T-cell (primary cell): ENCODE data around the gene MAP3K14. TPM values are rescaled to one million over a fixed set of nuclear protein-coding genes. Genes with fewer than 3 reads are reported as not detected.

Experiments used
- ATAC-seq, 4 experiments: fragments of 200-7000 bp in 3 of 4; fragments of 150-1000 bp in 1 of 4; cut with Tn5 transposase; replicated peaks in 1 of 4; 1 replicate in 3 of 4; 2 replicates in 1 of 4; pipeline ENCODE4 v1.10.0; 2021; ENCODE audit warnings: moderate library complexity in 3 of 4, mild to moderate bottlenecking in 2 of 4, moderate number of reproducible peaks in 1 of 4
- CTCF ChIA-PET, 2 donors: fragments of 300-600 bp; sonication (Branson Sonifier 250); formaldehyde crosslinking; loops; one replicate each; lab custom pipeline; 2022; ENCODE audit warnings: antibody characterized with exemption in 2 of 2; lab: Charles Lee
- POLR2A ChIA-PET, 2 donors: fragments of 300-600 bp; sonication (Branson Sonifier 250); formaldehyde crosslinking; loops; one replicate each; lab custom pipeline; 2022; ENCODE audit warnings: antibody characterized with exemption in 2 of 2; lab: Charles Lee
- DNase-seq, 35 experiments: peaks; one replicate each; pipeline versions ENCODE4 v3.0.0 to v3.0.0-alpha.2; 2013 to 2023
- H3K27ac ChIP-seq: one replicate; pipeline ENCODE4 v1.5.1; 2013; ENCODE audit warnings: low read length
- H3K27me3 ChIP-seq, 2 experiments: replicated peaks in 1 of 2; 1 replicate in 1 of 2; 2 replicates in 1 of 2; pipeline versions ENCODE4 v1.6.1 to v1.7.0; 2013; ENCODE audit warnings: low read length in 1 of 2, mixed read lengths in 1 of 2; ENCODE audit not compliant: control insufficient read depth in 2 of 2, insufficient read depth in 2 of 2; ENCODE audit errors: extremely low read depth in 1 of 2
- H3K36me3 ChIP-seq, 2 donors: 1 replicate in 1 of 2; 2 replicates in 1 of 2; pipeline versions ENCODE4 v1.6.1 to v1.7.0; 2013; ENCODE audit warnings: low read length in 1 of 2; ENCODE audit not compliant: control insufficient read depth in 2 of 2, insufficient read depth in 1 of 2; ENCODE audit errors: extremely low read depth in 1 of 2
- H3K4me1 ChIP-seq, 2 experiments: 1 replicate in 1 of 2; 2 replicates in 1 of 2; pipeline versions ENCODE4 v1.6.1 to v1.7.0; 2013; ENCODE audit warnings: low read length in 2 of 2, mixed read lengths in 1 of 2; ENCODE audit not compliant: insufficient read depth in 2 of 2, control insufficient read depth in 1 of 2; ENCODE audit errors: extremely low read depth in 1 of 2
- H3K4me3 ChIP-seq, 2 donors: 1 replicate in 1 of 2; 2 replicates in 1 of 2; pipeline versions ENCODE4 v1.5.1 to v1.7.0; 2013; ENCODE audit warnings: mild to moderate bottlenecking in 2 of 2, low read length in 1 of 2, moderate library complexity in 1 of 2; ENCODE audit not compliant: control insufficient read depth in 1 of 2; ENCODE audit errors: extremely low read depth in 1 of 2
- H3K9me3 ChIP-seq: 2 replicates; pipeline ENCODE4 v1.7.0; 2013
- H3K27ac Mint-ChIP-seq, 2 donors: one replicate each; pipeline ENCODE4 v1.8.0; 2020 to 2021; ENCODE audit warnings: mild to moderate bottlenecking in 2 of 2, mixed read lengths in 2 of 2
- H3K27me3 Mint-ChIP-seq, 2 donors: one replicate each; pipeline ENCODE4 v1.8.0; 2021 to 2022; ENCODE audit warnings: mixed read lengths in 2 of 2
- H3K36me3 Mint-ChIP-seq: one replicate; pipeline ENCODE4 v1.8.0; 2021; ENCODE audit warnings: mixed read lengths
- H3K4me1 Mint-ChIP-seq, 3 donors: one replicate each; pipeline ENCODE4 v1.8.0; 2020 to 2022; ENCODE audit warnings: mixed read lengths in 3 of 3, mild to moderate bottlenecking in 1 of 3
- H3K4me3 Mint-ChIP-seq, 3 donors: one replicate each; pipeline ENCODE4 v1.8.0; 2020 to 2022; ENCODE audit warnings: mild to moderate bottlenecking in 3 of 3, mixed read lengths in 3 of 3, moderate library complexity in 3 of 3
- H3K9me3 Mint-ChIP-seq, 3 donors: one replicate each; pipeline ENCODE4 v1.8.0; 2020 to 2022; ENCODE audit warnings: mixed read lengths in 3 of 3
- WGBS: methylation state at CpG from one replicate; pipeline ENCODE4 v1.1.5; 2013; ENCODE audit warnings: missing lambda C conversion rate; ENCODE audit not compliant: insufficient coverage; 5-methylcytosine and 5-hydroxymethylcytosine counted together
- total RNA-seq, 35 experiments: library from RNA in 6 of 35; stranded (reverse) in 6 of 35; fragments of 120-200 nt in 1 of 35; gene quantifications; one replicate each; pipeline versions ENCODE4 v1.2.1 to v1.2.4 and lab custom pipeline; 2013 to 2026

The MAP3K14 gene
- total RNA-seq, 5 donors from 2014 or later (not counting 1 experiment from before 2014, with no cell fraction given) = 34.4 to 49.8 (median 42.8) TPM

- peak in 1 of 4 experiments; percentile 22 for ATAC-seq
- H3K27me3 Mint-ChIP-seq = no peaks in the 10 kb centered on the region
- H3K27ac ChIP-seq = no peak overlapping the region
- peaks cover under 1 to 5% (median 4%) of the 10 kb centered on the region in 3 donors for H3K4me1 Mint-ChIP-seq
- H3K4me3 ChIP-seq = no peak overlapping the region
- H3K9me3 ChIP-seq = no peaks in the 10 kb centered on the region
- CTCF ChIA-PET = interaction anchor here (0.5 to 1.2 kb wide), 4 partner anchors 29 to 124 kb away, joined by 3 to 4 read pairs (median 4); partner anchors contain the start of gene MAP3K14 (in 1 of the 2)
- H3K36me3 Mint-ChIP-seq = peaks cover 30% of the 10 kb centered on the region
- H3K4me3 Mint-ChIP-seq = no peak overlapping the region
- DNase-seq = no peak
- POLR2A ChIA-PET = interaction anchor here in 1 of 2 donors (0.6 kb wide), 2 partner anchors 35 to 110 kb away, joined by 4 to 5 read pairs; no protein-coding TSS in a partner anchor
- H3K9me3 Mint-ChIP-seq = no peaks in the 10 kb centered on the region
- peaks cover 2 to 69% of the 10 kb centered on the region in 2 donors for H3K36me3 ChIP-seq
- no peaks in the 10 kb centered on the region for H3K27me3 ChIP-seq
- 69% methylated on average over 8 of the region's 21 CpGs for WGBS
- H3K4me1 ChIP-seq = peaks cover 0 to 10% of the 10 kb centered on the region in 2 experiments
- H3K27ac Mint-ChIP-seq = peak overlapping the region; percentile 48 to 52
Observed at GRCh38 chr17:45282683-45283644, 33.9 kb downstream of the MAP3K14 start.

- Histone ChIP-seq H3K9me3 (no peaks in the 10 kb centered on the region), H3K4me1 (peaks cover 0 to 15% of the 10 kb centered on the region in 2 experiments), H3K27me3 (no peaks in the 10 kb centered on the region), H3K36me3 (peaks cover 0 to 47% of the 10 kb centered on the region in 2 donors), H3K4me3 (no peak overlapping the region), H3K27ac (no peak overlapping the region)
- peak overlapping the region in 1 of 2 donors; percentile 44 for H3K27ac Mint-ChIP-seq
- DNase-seq (no peak), ATAC-seq (no peak)
- ChIA-PET POLR2A (no interaction called here), CTCF (no interaction called here)
- 100% methylated on average over 1 of the region's 3 CpGs for WGBS
- H3K4me3 Mint-ChIP-seq = no peak overlapping the region
- H3K9me3 Mint-ChIP-seq = no peaks in the 10 kb centered on the region
- H3K27me3 Mint-ChIP-seq = no peaks in the 10 kb centered on the region
- H3K36me3 Mint-ChIP-seq = peaks cover 20% of the 10 kb centered on the region
- peaks cover 9 to 13% (median 11%) of the 10 kb centered on the region in 3 donors for H3K4me1 Mint-ChIP-seq
Observed at GRCh38 chr17:45279898-45280297, 36.9 kb downstream of the MAP3K14 start.

GRCh38 chr17:45277992-45278391 lies 38.8 kb downstream of the MAP3K14 start:
- Mint-ChIP-seq H3K27me3 (no peaks in the 10 kb centered on the region), H3K4me1 (peaks cover 9 to 12% (median 11%) of the 10 kb centered on the region in 3 donors), H3K36me3 (peaks cover 19% of the 10 kb centered on the region), H3K4me3 (no peak overlapping the region), H3K9me3 (no peaks in the 10 kb centered on the region), H3K27ac (no peak overlapping the region)
- POLR2A ChIA-PET = interaction anchor here in 1 of 2 donors (0.6 kb wide), 1 partner anchor 19 kb away, joined by 3 read pairs; no protein-coding TSS in a partner anchor
- ATAC-seq (no peak), DNase-seq (no peak)
- Histone ChIP-seq H3K9me3 (no peaks in the 10 kb centered on the region), H3K4me3 (no peak overlapping the region), H3K36me3 (peaks cover 10 to 41% of the 10 kb centered on the region in 2 donors), H3K4me1 (peaks cover 0 to 10% of the 10 kb centered on the region in 2 experiments), H3K27me3 (no peaks in the 10 kb centered on the region), H3K27ac (no peak overlapping the region)
- 87% methylated on average over 3 of the region's 7 CpGs for WGBS
- CTCF ChIA-PET = interaction anchor here (0.5 to 5.2 kb wide), 11 partner anchors 18 to 109 kb away, joined by 3 to 57 read pairs (median 8); partner anchors contain the start of gene MAP3K14 (in 1 of the 2)

GRCh38 chr17:45277216-45277849 lies 39.5 kb downstream of the MAP3K14 start:
- H3K4me1 ChIP-seq = peaks cover 0 to 5% of the 10 kb centered on the region in 2 experiments
- ChIA-PET CTCF (interaction anchor here (0.6 to 5.2 kb wide), 18 partner anchors 12 to 1012 kb away, joined by 3 to 57 read pairs (median 4); partner anchors contain the start of genes ACBD4 (in 1 of the 2) and MAP3K14 (in 1 of the 2)), POLR2A (interaction anchor here in 1 of 2 donors (0.6 to 0.8 kb wide), 3 partner anchors 18 to 35 kb away, joined by 3 to 5 read pairs (median 3); no protein-coding TSS in a partner anchor)
- H3K36me3 ChIP-seq = peaks cover 11 to 39% of the 10 kb centered on the region in 2 donors
- Mint-ChIP-seq H3K9me3 (no peaks in the 10 kb centered on the region), H3K36me3 (peaks cover 22% of the 10 kb centered on the region), H3K27me3 (no peaks in the 10 kb centered on the region), H3K27ac (peak overlapping the region; percentile 41), H3K4me3 (peak overlapping the region in 1 of 3 donors; percentile 25), H3K4me1 (peaks cover 9 to 11% (median 9%) of the 10 kb centered on the region in 3 donors)
- H3K4me3 ChIP-seq = no peak overlapping the region
- no peak overlapping the region for H3K27ac ChIP-seq
- no peaks in the 10 kb centered on the region for H3K27me3 ChIP-seq
- H3K9me3 ChIP-seq = no peaks in the 10 kb centered on the region
- WGBS = 61% methylated on average over 13 of the region's 16 CpGs
- ATAC-seq (peak; percentile 93 to 96 (median 94)), DNase-seq (peak; percentile 76 to 95 (median 88))

GRCh38 chr17:45276031-45276430 lies 40.8 kb downstream of the MAP3K14 start:
- Histone ChIP-seq H3K4me1 (peaks cover 0 to 6% of the 10 kb centered on the region in 2 experiments), H3K4me3 (no peak overlapping the region), H3K36me3 (peaks cover 11 to 38% of the 10 kb centered on the region in 2 donors), H3K27ac (no peak overlapping the region), H3K9me3 (no peaks in the 10 kb centered on the region), H3K27me3 (no peaks in the 10 kb centered on the region)
- Mint-ChIP-seq H3K9me3 (no peaks in the 10 kb centered on the region), H3K27ac (no peak overlapping the region), H3K4me1 (peaks cover 9 to 11% (median 9%) of the 10 kb centered on the region in 3 donors), H3K4me3 (no peak overlapping the region), H3K36me3 (peaks cover 25% of the 10 kb centered on the region), H3K27me3 (no peaks in the 10 kb centered on the region)
- CTCF ChIA-PET = interaction anchor here (0.7 to 5.2 kb wide), 14 partner anchors 19 to 1384 kb away, joined by 3 to 57 read pairs (median 4); partner anchors contain the start of gene MAP3K14 (in 1 of the 2)
- WGBS = 95% methylated on average over 3 of the region's 6 CpGs
- ATAC-seq = no peak
- POLR2A ChIA-PET = no interaction called here
- DNase-seq = no peak
